ENCODE measurements around the gene FAM118A. TPM values are rescaled to one million over a fixed set of nuclear protein-coding genes. Genes with fewer than 3 reads are reported as not detected.

Gene FAM118A
- total and polyA plus RNA-seq, 9 of the 15 experiments (the other 6 are each of a cell fraction or from before 2014, with no cell fraction given): 17.0 to 223 (median 59.4) TPM

DNA sequence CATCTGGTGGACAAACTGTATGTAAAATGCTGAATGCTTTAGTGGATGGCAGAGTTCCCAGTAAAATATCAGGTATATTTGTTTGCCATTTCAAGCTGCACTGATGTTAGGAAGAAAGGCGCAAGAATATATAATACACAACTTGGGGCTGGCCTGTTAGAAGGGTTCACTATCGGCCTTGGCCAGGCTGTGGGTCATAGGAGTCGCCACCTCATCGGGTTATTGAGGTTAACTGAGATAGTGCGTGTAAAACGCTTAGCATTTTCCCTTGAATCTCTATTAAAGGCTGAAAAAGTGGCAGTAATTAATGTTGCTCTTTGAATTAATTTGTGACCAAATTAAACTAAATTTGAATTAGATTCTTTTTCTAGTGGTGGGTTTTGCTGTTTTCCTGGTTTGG lies 5.1 kb downstream of the FAM118A start (continued):
- TF ChIP-seq, protein P1, sequence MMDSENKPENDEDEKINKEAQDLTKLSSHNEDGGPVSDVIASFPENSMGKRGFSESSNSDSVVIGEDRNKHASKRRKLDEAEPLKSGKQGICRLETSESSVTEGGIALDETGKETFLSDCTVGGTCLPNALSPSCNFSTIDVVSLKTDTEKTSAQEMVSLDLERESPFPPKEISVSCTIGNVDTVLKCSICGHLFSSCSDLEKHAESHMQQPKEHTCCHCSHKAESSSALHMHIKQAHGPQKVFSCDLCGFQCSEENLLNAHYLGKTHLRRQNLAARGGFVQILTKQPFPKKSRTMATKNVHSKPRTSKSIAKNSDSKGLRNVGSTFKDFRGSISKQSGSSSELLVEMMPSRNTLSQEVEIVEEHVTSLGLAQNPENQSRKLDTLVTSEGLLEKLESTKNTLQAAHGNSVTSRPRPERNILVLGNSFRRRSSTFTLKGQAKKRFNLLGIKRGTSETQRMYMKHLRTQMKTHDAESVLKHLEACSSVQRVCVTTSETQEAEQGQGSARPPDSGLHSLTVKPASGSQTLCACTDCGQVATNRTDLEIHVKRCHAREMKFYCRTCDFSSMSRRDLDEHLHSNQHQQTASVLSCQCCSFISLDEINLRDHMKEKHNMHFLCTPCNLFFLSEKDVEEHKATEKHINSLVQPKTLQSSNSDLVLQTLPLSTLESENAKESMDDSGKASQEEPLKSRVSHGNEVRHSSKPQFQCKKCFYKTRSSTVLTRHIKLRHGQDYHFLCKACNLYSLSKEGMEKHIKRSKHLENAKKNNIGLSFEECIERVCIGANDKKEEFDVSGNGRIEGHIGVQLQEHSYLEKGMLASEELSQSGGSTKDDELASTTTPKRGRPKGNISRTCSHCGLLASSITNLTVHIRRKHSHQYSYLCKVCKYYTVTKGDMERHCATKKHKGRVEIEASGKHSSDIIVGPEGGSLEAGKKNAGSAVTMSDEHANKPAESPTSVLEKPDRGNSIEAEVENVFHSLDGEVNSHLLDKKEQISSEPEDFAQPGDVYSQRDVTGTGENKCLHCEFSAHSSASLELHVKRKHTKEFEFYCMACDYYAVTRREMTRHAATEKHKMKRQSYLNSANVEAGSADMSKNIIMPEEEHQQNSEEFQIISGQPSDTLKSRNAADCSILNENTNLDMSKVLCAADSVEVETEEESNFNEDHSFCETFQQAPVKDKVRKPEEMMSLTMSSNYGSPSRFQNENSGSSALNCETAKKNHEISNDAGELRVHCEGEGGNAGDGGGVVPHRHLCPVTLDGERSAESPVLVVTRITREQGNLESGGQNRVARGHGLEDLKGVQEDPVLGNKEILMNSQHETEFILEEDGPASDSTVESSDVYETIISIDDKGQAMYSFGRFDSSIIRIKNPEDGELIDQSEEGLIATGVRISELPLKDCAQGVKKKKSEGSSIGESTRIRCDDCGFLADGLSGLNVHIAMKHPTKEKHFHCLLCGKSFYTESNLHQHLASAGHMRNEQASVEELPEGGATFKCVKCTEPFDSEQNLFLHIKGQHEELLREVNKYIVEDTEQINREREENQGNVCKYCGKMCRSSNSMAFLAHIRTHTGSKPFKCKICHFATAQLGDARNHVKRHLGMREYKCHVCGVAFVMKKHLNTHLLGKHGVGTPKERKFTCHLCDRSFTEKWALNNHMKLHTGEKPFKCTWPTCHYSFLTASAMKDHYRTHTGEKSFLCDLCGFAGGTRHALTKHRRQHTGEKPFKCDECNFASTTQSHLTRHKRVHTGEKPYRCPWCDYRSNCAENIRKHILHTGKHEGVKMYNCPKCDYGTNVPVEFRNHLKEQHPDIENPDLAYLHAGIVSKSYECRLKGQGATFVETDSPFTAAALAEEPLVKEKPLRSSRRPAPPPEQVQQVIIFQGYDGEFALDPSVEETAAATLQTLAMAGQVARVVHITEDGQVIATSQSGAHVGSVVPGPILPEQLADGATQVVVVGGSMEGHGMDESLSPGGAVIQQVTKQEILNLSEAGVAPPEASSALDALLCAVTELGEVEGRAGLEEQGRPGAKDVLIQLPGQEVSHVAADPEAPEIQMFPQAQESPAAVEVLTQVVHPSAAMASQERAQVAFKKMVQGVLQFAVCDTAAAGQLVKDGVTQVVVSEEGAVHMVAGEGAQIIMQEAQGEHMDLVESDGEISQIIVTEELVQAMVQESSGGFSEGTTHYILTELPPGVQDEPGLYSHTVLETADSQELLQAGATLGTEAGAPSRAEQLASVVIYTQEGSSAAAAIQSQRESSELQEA (IDR thresholded peaks at IDR 0.05; ENCODE audit: low read depth): no peak
- TF ChIP-seq ADNP (tag; IDR thresholded peaks at IDR 0.05) (no peak), NCOA1 (IDR thresholded peaks at IDR 0.05; ENCODE audit: low read depth) (no peak), ZBTB1 (CRISPR knock-in tag; IDR thresholded peaks at IDR 0.05; ENCODE audit: borderline replicate concordance, low read depth) (no peak), L3MBTL2 (IDR thresholded peaks at IDR 0.05) (no peak), NCOR1 (IDR thresholded peaks at IDR 0.05) (peak; percentile 54), TEAD2 (tag; IDR thresholded peaks at IDR 0.05) (no peak), MYC (IDR thresholded peaks at IDR 0.05; ENCODE audit: low read depth, low read length) (peak; percentile 15; the same call in 1 of the 2 replicates), MYC (CRISPR knock-in tag; IDR thresholded peaks at IDR 0.05; ENCODE audit: borderline replicate concordance, low read depth) (no peak), TBP (optimal IDR thresholded peaks at IDR 0.05; ENCODE audit: low read depth, low read length) (no peak), KLF10 (CRISPR knock-in tag; IDR thresholded peaks at IDR 0.05) (no peak), ZBTB8A (IDR thresholded peaks at IDR 0.05; ENCODE audit: partially characterized antibody) (no peak), TFAM (CRISPR knock-in tag; conservative IDR thresholded peaks at IDR 0.05) (no peak)
- TF ChIP-seq, protein P2, sequence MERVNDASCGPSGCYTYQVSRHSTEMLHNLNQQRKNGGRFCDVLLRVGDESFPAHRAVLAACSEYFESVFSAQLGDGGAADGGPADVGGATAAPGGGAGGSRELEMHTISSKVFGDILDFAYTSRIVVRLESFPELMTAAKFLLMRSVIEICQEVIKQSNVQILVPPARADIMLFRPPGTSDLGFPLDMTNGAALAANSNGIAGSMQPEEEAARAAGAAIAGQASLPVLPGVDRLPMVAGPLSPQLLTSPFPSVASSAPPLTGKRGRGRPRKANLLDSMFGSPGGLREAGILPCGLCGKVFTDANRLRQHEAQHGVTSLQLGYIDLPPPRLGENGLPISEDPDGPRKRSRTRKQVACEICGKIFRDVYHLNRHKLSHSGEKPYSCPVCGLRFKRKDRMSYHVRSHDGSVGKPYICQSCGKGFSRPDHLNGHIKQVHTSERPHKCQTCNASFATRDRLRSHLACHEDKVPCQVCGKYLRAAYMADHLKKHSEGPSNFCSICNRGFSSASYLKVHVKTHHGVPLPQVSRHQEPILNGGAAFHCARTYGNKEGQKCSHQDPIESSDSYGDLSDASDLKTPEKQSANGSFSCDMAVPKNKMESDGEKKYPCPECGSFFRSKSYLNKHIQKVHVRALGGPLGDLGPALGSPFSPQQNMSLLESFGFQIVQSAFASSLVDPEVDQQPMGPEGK (CRISPR knock-in tag; IDR thresholded peaks at IDR 0.05; ENCODE audit: borderline replicate concordance): no peak
- TF ChIP-seq, protein P3, sequence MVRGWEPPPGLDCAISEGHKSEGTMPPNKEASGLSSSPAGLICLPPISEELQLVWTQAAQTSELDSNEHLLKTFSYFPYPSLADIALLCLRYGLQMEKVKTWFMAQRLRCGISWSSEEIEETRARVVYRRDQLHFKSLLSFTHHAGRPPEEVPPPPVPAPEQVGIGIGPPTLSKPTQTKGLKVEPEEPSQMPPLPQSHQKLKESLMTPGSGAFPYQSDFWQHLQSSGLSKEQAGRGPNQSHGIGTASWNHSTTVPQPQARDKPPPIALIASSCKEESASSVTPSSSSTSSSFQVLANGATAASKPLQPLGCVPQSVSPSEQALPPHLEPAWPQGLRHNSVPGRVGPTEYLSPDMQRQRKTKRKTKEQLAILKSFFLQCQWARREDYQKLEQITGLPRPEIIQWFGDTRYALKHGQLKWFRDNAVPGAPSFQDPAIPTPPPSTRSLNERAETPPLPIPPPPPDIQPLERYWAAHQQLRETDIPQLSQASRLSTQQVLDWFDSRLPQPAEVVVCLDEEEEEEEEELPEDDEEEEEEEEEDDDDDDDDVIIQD (CRISPR knock-in tag; IDR thresholded peaks at IDR 0.05): no peak

All from K562 (cell line).